GM12873 (cell line): Measurements from ENCODE around the gene IL17RB.

Experiments
- CTCF ChIP-seq: IDR thresholded peaks from 2 replicates; pipeline ENCODE4 v1.5.1; 2012; ENCODE audit warnings: low read depth, mild to moderate bottlenecking, moderate library complexity, low read length, control low read depth; ENCODE audit not compliant: insufficient read depth; ENCODE audit errors: missing control alignments

Gene IL17RB

GRCh38 chr3:53820084-53820483 lies 26.3 kb upstream of the IL17RB start:
- TF ChIP-seq CTCF = no peak

DNA sequence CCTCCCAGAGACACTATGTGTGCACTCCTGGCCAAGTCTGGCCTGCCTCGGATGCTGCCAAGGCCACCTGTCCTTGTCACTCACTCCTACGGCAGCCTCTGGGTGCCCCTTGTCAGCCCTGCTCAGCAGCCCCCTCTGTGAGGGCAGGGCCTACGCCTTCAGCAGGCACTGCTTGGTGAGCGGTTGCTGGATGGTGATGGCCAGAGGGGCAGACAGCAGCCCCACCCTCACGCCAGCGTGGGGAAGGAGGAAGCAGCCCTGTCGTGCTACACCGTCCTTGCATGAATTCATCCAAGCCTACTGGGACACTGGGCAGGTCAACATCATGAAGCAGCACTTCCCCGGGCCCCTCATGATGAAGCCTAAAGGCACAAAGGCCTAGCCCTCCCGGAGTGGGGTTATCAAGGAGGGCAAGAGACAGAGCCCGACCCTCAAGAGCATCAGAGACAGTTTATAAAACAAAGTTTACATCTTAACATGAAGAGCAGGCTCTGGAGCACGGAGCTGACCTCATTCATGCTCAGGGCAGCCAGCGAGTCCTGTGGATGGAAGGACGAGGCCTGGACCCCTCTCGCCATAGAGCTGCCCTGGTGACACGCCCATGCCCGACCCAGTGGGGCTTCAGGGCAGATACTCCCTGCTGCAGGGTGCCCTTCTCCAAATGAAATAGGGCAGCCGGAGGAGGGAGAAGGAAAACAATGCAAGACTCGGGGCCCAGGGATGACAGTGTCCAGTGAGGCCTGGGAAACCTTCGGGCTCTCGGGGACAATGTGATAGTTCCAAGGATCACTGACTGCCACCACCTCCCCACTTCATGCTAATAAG lies 25.4 kb upstream of the IL17RB start:
- no peak for TF ChIP-seq CTCF

DNA sequence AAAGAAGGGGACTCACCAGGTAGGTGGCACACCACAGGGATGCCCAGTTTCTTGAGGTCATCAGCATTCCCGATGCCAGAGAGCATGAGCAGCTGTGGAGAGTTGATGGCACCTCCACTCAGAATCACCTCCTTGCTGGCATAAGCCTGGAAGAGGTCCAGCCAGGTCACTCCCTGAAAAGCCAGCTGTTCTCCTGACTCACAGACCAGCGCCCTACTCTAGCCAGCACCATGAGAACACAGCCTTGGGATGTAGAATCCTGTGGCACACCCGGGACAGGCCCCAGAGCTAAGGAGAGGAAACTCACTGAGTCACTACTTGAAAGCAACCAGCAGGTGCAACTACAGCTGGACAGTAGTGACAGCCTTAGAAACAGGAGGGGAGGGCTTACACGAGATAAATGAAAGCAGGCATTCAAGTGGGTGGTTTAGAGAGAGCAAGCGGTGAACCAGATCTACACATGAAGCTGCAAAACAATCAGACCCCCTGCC lies 24.7 kb upstream of the IL17RB start:
- no peak for TF ChIP-seq CTCF

DNA sequence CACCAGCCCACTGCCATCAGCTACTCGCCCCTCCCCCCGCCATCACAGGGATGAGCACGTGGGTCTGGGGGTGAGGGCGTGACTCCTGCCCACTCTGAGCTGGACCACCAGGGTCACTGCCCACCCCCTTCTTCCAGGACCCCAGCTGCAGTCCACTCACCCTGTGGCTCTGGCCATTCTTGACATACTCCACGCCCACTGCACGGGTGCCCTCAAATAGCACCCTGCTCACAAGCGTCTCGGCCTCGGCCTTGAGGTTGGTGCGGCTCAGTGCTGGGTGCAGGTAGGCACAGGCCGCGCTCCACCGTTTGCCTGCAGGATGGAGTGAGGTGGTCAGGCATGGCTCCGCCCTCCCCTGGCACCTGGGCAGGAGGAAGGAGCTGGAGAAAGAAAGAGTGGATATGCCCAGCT lies 24.0 kb upstream of the IL17RB start:
- no peak for TF ChIP-seq CTCF

DNA sequence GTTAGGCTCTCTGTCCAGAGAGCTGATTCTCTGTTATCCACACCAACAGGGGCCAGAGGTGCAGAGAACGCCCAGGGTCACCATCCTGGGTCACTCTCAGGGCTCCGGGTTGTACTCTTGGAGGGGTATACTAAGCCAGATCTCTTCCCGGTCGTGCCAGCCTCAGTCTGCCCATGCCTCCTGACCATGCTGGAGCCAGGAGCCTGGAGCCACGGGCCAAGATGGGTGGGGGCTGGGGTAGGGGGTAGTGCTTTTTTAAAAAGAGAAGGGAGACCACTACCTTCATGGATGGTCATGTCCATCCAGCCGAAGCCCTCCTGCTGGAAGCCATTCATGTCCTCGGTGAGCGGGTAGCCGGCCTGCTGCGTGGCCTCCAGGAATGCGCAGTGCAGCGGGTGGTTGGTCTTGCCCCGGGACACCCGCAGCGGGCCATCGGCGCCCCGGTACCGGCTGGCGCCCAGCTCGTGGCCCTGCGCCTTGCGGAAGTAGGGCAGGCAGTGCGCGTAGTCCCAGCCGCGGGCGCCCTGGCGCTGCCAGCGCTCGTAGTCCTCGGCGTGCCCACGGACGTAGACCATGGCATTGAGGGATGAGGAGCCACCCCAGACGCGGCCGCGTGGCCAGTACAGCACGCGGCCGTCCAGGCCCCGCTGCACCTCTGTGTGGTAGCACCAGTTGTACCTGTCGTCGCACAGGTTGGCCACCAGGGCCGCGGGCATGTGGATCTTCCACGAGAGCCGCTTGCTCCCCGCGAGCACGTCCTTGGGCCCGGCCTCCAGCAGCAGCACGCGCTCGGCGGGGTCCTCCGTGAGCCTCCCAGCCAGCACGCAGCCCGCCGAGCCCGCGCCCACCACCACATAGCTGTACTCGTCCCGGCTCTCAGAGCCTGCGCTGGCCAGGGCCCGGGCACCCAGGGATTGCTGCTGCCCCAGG lies 23.1 kb upstream of the IL17RB start:
- no peak for TF ChIP-seq CTCF

DNA sequence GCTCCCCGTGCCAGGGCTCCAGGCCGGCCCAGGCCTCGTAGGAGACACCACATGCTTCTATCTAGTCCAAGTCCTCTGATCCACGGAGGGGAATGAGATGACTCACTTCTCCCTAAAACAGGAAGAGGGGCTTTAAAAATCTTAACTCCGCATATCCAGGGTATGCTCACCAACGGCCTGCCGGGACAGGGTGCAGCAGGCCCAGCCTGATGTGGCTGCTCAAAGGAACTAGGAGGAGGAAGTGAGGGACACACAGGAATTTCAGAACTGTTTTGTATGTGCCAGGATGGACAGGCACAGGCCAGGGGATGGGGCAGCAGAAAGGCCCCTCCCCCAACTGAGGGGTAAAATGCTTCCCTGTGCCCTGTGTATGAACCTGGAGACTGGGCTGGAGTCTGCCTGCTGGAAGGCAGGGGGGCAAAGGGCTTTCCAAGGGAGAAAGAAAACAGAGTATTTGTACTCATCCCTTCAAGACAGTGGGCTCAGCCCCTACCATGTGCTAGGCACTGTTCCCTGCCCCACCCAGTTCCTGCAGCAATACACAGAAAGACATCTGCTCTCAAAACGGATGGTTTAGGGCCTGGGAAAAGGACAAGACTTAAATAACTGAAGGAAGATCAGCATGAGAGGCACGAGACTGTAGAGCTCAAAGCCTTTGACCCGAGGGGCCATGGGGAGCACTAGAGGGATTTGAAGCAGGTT lies 22.3 kb upstream of the IL17RB start:
- no peak for TF ChIP-seq CTCF
